ENCODE results near the gene PALM2AKAP2.

PALM2AKAP2 gene

DNA sequence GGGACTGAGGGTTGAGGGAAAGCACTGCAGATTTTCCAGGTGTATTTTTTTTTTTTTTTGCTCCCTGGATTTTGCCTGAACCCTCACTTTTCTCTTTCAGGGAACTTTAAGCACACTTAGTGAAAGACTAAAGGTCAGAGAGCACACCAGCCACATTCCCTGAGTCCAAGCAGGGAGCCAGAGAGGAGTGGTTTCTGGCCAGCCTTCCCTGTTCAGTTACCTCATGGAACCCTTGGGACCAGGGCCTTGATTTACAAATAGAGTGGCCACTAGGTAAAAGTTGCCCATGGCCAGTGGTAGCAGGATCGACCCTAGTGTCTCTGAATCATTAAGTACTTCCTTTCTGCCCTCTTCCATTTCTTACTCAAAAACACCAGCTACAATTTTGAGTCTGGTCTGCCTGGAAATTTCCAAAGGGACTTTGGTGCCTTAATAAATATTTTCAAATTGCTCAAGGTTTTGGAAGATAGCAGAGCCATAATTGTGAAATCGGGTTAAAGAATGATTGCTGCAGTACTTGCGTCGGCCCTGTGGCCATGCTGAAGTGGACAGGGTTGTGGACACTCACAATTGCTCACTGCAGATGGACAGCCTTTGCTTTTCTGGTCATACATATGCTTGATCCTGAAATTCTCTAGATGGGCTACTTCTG lies 14.5 kb downstream of the PALM2AKAP2 start:
- peaks cover 3% of the 10 kb centered on the region for H3K27me3 ChIP-seq (ENCODE audit: insufficient read depth, poor library complexity, severe bottlenecking)
- H3K4me3 ChIP-seq (replicated peaks; ENCODE audit: insufficient read depth, low read length): no peak overlapping the region
- TF ChIP-seq POLR2AphosphoS5 (IDR thresholded peaks at IDR 0.05; ENCODE audit: low read depth): no peak
- TF ChIP-seq, protein P1, sequence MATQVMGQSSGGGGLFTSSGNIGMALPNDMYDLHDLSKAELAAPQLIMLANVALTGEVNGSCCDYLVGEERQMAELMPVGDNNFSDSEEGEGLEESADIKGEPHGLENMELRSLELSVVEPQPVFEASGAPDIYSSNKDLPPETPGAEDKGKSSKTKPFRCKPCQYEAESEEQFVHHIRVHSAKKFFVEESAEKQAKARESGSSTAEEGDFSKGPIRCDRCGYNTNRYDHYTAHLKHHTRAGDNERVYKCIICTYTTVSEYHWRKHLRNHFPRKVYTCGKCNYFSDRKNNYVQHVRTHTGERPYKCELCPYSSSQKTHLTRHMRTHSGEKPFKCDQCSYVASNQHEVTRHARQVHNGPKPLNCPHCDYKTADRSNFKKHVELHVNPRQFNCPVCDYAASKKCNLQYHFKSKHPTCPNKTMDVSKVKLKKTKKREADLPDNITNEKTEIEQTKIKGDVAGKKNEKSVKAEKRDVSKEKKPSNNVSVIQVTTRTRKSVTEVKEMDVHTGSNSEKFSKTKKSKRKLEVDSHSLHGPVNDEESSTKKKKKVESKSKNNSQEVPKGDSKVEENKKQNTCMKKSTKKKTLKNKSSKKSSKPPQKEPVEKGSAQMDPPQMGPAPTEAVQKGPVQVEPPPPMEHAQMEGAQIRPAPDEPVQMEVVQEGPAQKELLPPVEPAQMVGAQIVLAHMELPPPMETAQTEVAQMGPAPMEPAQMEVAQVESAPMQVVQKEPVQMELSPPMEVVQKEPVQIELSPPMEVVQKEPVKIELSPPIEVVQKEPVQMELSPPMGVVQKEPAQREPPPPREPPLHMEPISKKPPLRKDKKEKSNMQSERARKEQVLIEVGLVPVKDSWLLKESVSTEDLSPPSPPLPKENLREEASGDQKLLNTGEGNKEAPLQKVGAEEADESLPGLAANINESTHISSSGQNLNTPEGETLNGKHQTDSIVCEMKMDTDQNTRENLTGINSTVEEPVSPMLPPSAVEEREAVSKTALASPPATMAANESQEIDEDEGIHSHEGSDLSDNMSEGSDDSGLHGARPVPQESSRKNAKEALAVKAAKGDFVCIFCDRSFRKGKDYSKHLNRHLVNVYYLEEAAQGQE (IDR thresholded peaks at IDR 0.05; ENCODE audit: insufficient replicate concordance, low read depth): no peak
- TF ChIP-seq GABPA (IDR thresholded peaks at IDR 0.05; ENCODE audit: low read depth): no peak
- TF ChIP-seq, protein P2, sequence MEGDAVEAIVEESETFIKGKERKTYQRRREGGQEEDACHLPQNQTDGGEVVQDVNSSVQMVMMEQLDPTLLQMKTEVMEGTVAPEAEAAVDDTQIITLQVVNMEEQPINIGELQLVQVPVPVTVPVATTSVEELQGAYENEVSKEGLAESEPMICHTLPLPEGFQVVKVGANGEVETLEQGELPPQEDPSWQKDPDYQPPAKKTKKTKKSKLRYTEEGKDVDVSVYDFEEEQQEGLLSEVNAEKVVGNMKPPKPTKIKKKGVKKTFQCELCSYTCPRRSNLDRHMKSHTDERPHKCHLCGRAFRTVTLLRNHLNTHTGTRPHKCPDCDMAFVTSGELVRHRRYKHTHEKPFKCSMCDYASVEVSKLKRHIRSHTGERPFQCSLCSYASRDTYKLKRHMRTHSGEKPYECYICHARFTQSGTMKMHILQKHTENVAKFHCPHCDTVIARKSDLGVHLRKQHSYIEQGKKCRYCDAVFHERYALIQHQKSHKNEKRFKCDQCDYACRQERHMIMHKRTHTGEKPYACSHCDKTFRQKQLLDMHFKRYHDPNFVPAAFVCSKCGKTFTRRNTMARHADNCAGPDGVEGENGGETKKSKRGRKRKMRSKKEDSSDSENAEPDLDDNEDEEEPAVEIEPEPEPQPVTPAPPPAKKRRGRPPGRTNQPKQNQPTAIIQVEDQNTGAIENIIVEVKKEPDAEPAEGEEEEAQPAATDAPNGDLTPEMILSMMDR (IDR thresholded peaks at IDR 0.05; ENCODE audit: insufficient read depth, low read length): no peak
- no peak for TF ChIP-seq SPI1 (IDR thresholded peaks at IDR 0.05; ENCODE audit: borderline replicate concordance, low read depth)
- H3K27ac ChIP-seq (replicated peaks): no peak overlapping the region
- DNase-seq (ENCODE audit: low read depth in 1 of 2, low spot score in 1 of 2): no peak

DNA sequence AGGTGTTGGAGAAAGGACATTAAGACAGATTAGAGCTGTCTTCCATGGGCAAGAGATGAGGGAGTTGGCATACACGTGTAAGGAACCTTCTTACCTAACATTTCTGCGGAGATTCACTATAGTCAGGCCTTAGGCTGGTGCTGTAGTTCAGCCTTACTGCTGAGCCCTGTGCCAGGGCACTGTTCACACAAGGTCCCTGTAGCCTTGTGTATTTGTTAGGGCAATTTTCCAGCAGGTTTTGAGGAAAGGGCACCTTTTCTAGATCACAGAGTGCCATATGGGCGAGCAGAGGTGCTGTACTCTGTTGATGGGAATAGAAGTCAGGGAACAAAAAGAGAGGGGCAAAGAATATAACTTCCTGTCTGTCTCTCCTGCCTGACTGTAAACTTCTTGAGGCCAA lies 15.6 kb downstream of the PALM2AKAP2 start:
- peaks cover 3% of the 10 kb centered on the region for H3K27me3 ChIP-seq (ENCODE audit: insufficient read depth, poor library complexity, severe bottlenecking)
- H3K4me3 ChIP-seq (replicated peaks; ENCODE audit: insufficient read depth, low read length): no peak overlapping the region
- TF ChIP-seq, protein P2 (IDR thresholded peaks at IDR 0.05; ENCODE audit: insufficient read depth, low read length): no peak
- TF ChIP-seq SPI1 (IDR thresholded peaks at IDR 0.05; ENCODE audit: borderline replicate concordance, low read depth) (no peak), POLR2AphosphoS5 (IDR thresholded peaks at IDR 0.05; ENCODE audit: low read depth) (no peak), GABPA (IDR thresholded peaks at IDR 0.05; ENCODE audit: low read depth) (no peak)
- TF ChIP-seq, protein P1 (IDR thresholded peaks at IDR 0.05; ENCODE audit: insufficient replicate concordance, low read depth): no peak
- no peak overlapping the region for H3K27ac ChIP-seq (replicated peaks)
- no peak for DNase-seq (ENCODE audit: low read depth in 1 of 2, low spot score in 1 of 2)

DNA sequence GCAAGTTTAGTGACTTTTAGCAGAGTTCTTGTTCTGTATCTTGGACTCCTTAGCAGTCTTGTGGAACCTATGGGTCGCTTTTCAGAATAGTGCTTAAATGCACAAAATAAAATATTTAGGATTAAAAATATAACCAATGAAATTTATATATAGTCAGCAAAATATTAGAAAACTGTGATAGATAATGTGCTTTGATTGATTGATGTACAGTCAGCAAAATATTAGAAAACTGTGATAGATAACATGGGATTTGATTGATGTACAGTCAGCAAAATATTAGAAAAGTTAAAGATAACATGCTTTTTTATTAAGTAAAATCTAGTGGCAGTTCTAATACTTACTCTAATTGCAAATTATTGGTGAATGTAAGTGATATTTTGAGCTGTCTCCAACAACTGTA lies 16.1 kb downstream of the PALM2AKAP2 start:
- Histone ChIP-seq H3K27ac (replicated peaks) (no peak overlapping the region), H3K27me3 (ENCODE audit: insufficient read depth, poor library complexity, severe bottlenecking) (peaks cover 3% of the 10 kb centered on the region), H3K4me3 (replicated peaks; ENCODE audit: insufficient read depth, low read length) (no peak overlapping the region)
- TF ChIP-seq, protein P2 (IDR thresholded peaks at IDR 0.05; ENCODE audit: insufficient read depth, low read length): no peak
- no peak for TF ChIP-seq SPI1 (IDR thresholded peaks at IDR 0.05; ENCODE audit: borderline replicate concordance, low read depth)
- TF ChIP-seq GABPA (IDR thresholded peaks at IDR 0.05; ENCODE audit: low read depth): no peak
- TF ChIP-seq, protein P1 (IDR thresholded peaks at IDR 0.05; ENCODE audit: insufficient replicate concordance, low read depth): no peak
- no peak for TF ChIP-seq POLR2AphosphoS5 (IDR thresholded peaks at IDR 0.05; ENCODE audit: low read depth)
- DNase-seq (ENCODE audit: low read depth in 1 of 2, low spot score in 1 of 2): no peak
